ENCODE measurements around the gene GUCY1B1. TPM values are rescaled to one million over a fixed set of nuclear protein-coding genes. Genes with fewer than 3 reads are reported as not detected.

GUCY1B1 gene
- total RNA-seq, 6 experiments from 2014 or later: 0.07 TPM; not detected in 5

DNA sequence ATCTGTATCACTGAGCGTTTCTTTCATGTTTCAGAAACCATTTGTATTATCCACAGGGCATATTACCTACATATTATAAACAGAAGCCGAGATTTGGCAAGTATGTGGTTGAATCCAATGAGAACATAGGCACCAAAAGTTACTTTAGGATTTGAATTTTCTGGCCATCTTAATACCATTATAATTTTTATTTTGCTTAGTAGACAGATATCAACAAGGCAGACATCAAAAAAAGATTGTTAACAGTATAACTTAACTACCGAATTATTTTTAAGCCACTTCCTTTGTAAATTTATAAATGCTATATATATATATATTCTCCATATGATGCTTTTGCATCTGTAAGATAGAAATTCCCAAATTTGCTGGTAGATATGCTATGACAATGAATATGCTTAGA, 2.2 kb downstream of the GUCY1B1 start:
- no peak overlapping the region for H3K4me3 Mint-ChIP-seq
- no peaks in the 10 kb centered on the region; the same call in 1 of the 2 replicates for H3K27me3 Mint-ChIP-seq (ENCODE audit: insufficient read depth)
- no peak for TF ChIP-seq CTCF (IDR thresholded peaks at IDR 0.05)

DNA sequence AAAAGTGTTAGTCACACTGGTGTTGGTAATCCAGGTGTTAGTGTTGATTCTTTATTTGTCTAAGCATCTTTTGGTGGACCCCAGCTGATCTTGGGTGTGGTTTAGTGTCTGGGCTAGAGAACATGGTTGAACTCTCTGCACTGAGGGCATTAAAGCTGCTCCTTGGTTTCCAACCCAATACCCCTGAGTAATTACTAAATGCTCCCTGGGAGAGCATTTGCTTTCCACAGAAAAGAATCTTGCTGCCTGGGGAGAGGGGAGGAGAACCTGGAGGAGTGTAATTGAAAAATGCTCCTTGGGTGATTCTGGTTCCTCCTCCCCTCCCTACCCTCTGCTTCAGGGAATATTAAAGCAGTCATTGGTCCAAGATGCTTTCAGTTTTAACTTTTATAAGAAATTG, 3.1 kb downstream of the GUCY1B1 start:
- no peak for DNase-seq
- Mint-ChIP-seq H3K4me3 (no peak overlapping the region), H3K9me3 (no peaks in the 10 kb centered on the region; the same call in 1 of the 2 replicates), H3K27me3 (ENCODE audit: insufficient read depth) (no peaks in the 10 kb centered on the region; the same call in 1 of the 2 replicates), H3K36me3 (ENCODE audit: low read depth) (no peaks in the 10 kb centered on the region), H3K4me1 (ENCODE audit: low read depth) (no peaks in the 10 kb centered on the region), H3K27ac (no peak overlapping the region)
- no peak for TF ChIP-seq CTCF (IDR thresholded peaks at IDR 0.05)

More for the DNA sequence above, 2.2 kb downstream of the GUCY1B1 start:
- Mint-ChIP-seq H3K4me1 (ENCODE audit: low read depth) (no peaks in the 10 kb centered on the region), H3K27ac (no peak overlapping the region), H3K9me3 (no peaks in the 10 kb centered on the region; the same call in 1 of the 2 replicates), H3K36me3 (ENCODE audit: low read depth) (no peaks in the 10 kb centered on the region)
- no peak for DNase-seq

DNA sequence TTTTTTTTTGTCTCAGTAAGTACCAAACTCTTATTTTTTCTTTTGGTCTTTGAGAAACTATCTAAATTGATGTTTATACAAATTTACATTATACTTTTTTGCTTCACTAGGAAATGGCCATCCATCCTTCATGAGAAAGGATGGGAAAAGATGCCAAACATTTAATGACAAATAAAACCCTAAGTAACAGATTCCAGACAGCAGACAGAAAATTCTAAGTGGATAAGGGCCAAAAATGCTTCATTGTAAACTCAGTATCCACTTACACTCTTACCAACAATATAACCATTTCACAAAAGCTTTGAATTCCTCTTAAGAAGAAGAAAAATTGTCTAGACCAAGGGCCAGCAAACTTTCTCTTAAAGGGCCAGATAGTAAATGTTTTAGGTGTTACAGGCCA, 3.5 kb downstream of the GUCY1B1 start:
- Mint-ChIP-seq H3K27me3 (ENCODE audit: insufficient read depth) (no peaks in the 10 kb centered on the region; the same call in 1 of the 2 replicates), H3K4me1 (ENCODE audit: low read depth) (no peaks in the 10 kb centered on the region), H3K4me3 (no peak overlapping the region), H3K9me3 (no peaks in the 10 kb centered on the region; the same call in 1 of the 2 replicates), H3K36me3 (ENCODE audit: low read depth) (no peaks in the 10 kb centered on the region), H3K27ac (no peak overlapping the region)
- no peak for DNase-seq
- no peak for TF ChIP-seq CTCF (IDR thresholded peaks at IDR 0.05)

DNA sequence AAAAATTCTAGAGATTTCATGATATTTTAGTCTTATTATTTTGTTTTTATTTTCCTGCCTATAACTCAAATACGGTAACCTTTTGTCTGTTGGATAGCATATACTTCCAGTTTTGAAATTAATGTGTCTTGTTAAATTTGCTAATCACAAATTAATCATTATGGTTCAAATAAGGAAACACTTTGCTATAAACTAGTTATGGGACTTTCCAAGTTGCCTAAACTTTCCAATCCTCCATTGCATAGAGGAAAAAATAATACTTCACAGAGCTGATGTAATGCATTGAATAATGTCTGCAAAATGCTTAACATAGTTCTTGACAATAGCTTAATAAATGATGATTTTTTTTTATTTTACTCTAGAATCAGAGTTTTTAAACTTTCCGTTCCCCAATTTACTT, 4.7 kb downstream of the GUCY1B1 start:
- TF ChIP-seq CTCF (IDR thresholded peaks at IDR 0.05): no peak
- H3K4me3 Mint-ChIP-seq: no peak overlapping the region

DNA sequence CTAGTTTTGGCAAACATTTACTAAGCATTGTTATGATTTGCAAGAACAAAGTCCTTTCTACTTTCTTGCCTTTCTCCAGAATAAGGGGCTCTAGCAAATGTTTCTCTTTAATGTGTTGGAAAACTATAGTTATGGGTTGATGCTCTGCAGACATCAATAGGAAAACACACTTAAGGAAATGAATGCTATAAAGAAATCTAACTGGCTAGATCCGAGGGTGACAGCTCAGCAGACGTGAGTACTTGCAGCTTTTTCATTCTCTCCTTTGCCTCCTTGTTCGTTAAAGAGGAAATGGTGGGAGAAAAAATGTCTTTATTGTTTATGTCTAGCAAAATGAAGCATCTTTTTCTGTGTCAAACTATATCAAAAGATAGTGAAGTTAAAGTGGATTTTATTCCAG, 6.3 kb downstream of the GUCY1B1 start:
- TF ChIP-seq CTCF (IDR thresholded peaks at IDR 0.05): no peak
- no peak overlapping the region for H3K27ac Mint-ChIP-seq
- no peak overlapping the region for H3K4me3 Mint-ChIP-seq
- no peaks in the 10 kb centered on the region for H3K36me3 Mint-ChIP-seq (ENCODE audit: low read depth)
- H3K4me1 Mint-ChIP-seq (ENCODE audit: low read depth): no peaks in the 10 kb centered on the region
- DNase-seq: no peak
- H3K27me3 Mint-ChIP-seq (ENCODE audit: insufficient read depth): no peaks in the 10 kb centered on the region
- no peaks in the 10 kb centered on the region; the same call in 1 of the 2 replicates for H3K9me3 Mint-ChIP-seq

More for the DNA sequence above, 4.7 kb downstream of the GUCY1B1 start:
- H3K9me3 Mint-ChIP-seq: no peaks in the 10 kb centered on the region; the same call in 1 of the 2 replicates
- H3K36me3 Mint-ChIP-seq (ENCODE audit: low read depth): no peaks in the 10 kb centered on the region
- no peaks in the 10 kb centered on the region for H3K4me1 Mint-ChIP-seq (ENCODE audit: low read depth)
- no peak overlapping the region for H3K27ac Mint-ChIP-seq
- H3K27me3 Mint-ChIP-seq (ENCODE audit: insufficient read depth): no peaks in the 10 kb centered on the region
- no peak for DNase-seq

GRCh38 chr4:155766622-155767021, 7.8 kb downstream of the GUCY1B1 start:
- TF ChIP-seq CTCF (IDR thresholded peaks at IDR 0.05): no peak
- H3K4me1 Mint-ChIP-seq (ENCODE audit: low read depth): no peaks in the 10 kb centered on the region
- no peak for DNase-seq
- H3K27me3 Mint-ChIP-seq (ENCODE audit: insufficient read depth): no peaks in the 10 kb centered on the region
- H3K27ac Mint-ChIP-seq: no peak overlapping the region
- no peaks in the 10 kb centered on the region for H3K36me3 Mint-ChIP-seq (ENCODE audit: low read depth)
- H3K4me3 Mint-ChIP-seq: no peak overlapping the region
- no peaks in the 10 kb centered on the region; the same call in 1 of the 2 replicates for H3K9me3 Mint-ChIP-seq
